Brain pericyte (primary cell): ENCODE data around the gene APBA2.

Experiments used
- DNase-seq: peaks from one replicate; pipeline ENCODE4 v3.0.0-alpha.2; 2012; ENCODE audit warnings: low read depth, low spot score

The APBA2 gene

GRCh38 chr15:29133791-29134190, 248.0 kb downstream of the APBA2 start:
- no peak for DNase-seq

GRCh38 chr15:29134239-29134638, 248.5 kb downstream of the APBA2 start:
- DNase-seq, result no peak

GRCh38 chr15:29134641-29135308, 249.0 kb downstream of the APBA2 start:
- no peak for DNase-seq

- DNase-seq, result no peak
Measured at GRCh38 chr15:29135309-29135657, 249.5 kb downstream of the APBA2 start.

- DNase-seq, result no peak
Measured at GRCh38 chr15:29135702-29136646, 250.2 kb downstream of the APBA2 start.

- DNase-seq, result no peak
Measured at GRCh38 chr15:29138260-29138659, 252.5 kb downstream of the APBA2 start.

- DNase-seq, result no peak
Measured at GRCh38 chr15:29139072-29139471, 253.3 kb downstream of the APBA2 start.

GRCh38 chr15:29139540-29140459, 254.0 kb downstream of the APBA2 start:
- DNase-seq, result no peak

GRCh38 chr15:29140475-29141307, 254.9 kb downstream of the APBA2 start:
- no peak for DNase-seq

GRCh38 chr15:29141308-29142128, 255.7 kb downstream of the APBA2 start:
- DNase-seq, result no peak

- DNase-seq, result no peak
Measured at GRCh38 chr15:29142129-29142747, 256.5 kb downstream of the APBA2 start.

GRCh38 chr15:29143293-29143692, 257.5 kb downstream of the APBA2 start:
- DNase-seq, result no peak

GRCh38 chr15:29143909-29144635, 258.3 kb downstream of the APBA2 start:
- DNase-seq, result no peak

GRCh38 chr15:29149738-29150075, 263.9 kb downstream of the APBA2 start:
- no peak for DNase-seq

GRCh38 chr15:29150515-29151483, 265.0 kb downstream of the APBA2 start:
- no peak for DNase-seq

- no peak for DNase-seq
Measured at GRCh38 chr15:29151484-29151857, 265.7 kb downstream of the APBA2 start.

- DNase-seq, result no peak
Measured at GRCh38 chr15:29156521-29156920, 270.7 kb downstream of the APBA2 start.
